Omental fat pad (tissue), 4 donors: ENCODE data around the gene RYR2. TPM values are rescaled to one million over a fixed set of nuclear protein-coding genes. Genes with fewer than 3 reads are reported as not detected.

Experiments used
- ATAC-seq: fragments of 150-250 bp; one replicate; pipeline ENCODE4 v1.9.1; 2016; ENCODE audit warnings: mild to moderate bottlenecking, moderate library complexity; ENCODE audit not compliant: low FRiP score
- DNase-seq: peaks from one replicate; pipeline ENCODE4 v3.0.0-alpha.2; 2019; ENCODE audit warnings: low spot score
- CTCF ChIP-seq, 3 donors: fragments of 450-650 bp; IDR thresholded peaks; one replicate each; pipeline ENCODE4 v1.5.1; 2016 to 2017; ENCODE audit warnings: antibody characterized with exemption in 3 of 3, mild to moderate bottlenecking in 3 of 3, moderate library complexity in 2 of 3
- total RNA-seq, 4 donors: library from RNA; depleted of rRNA; stranded (reverse); fragments of >200 nt; gene quantifications; one replicate each; pipeline ENCODE4 v1.1.0, GENCODE V29; 2016

The RYR2 gene
- total RNA-seq, 4 donors from 2014 or later = 0.19 to 2.4 (median 1.2) TPM

- DNase-seq = no peak
- no peak for TF ChIP-seq CTCF (IDR thresholded peaks at IDR 0.05)
- no peak for ATAC-seq
These were observed 645.8 kb downstream of the RYR2 start for GRCh38 chr1:237687804-237688203.

- no peak for TF ChIP-seq CTCF (IDR thresholded peaks at IDR 0.05)
- ATAC-seq (no peak), DNase-seq (no peak)
These were observed 648.7 kb downstream of the RYR2 start for GRCh38 chr1:237690656-237691055.

GRCh38 chr1:237692255-237692654 lies 650.3 kb downstream of the RYR2 start:
- no peak for TF ChIP-seq CTCF (IDR thresholded peaks at IDR 0.05)
- DNase-seq = no peak
- no peak for ATAC-seq

- ATAC-seq (no peak), DNase-seq (no peak)
- TF ChIP-seq CTCF (IDR thresholded peaks at IDR 0.05) = no peak
These were observed 653.9 kb downstream of the RYR2 start for GRCh38 chr1:237695878-237696277.

- TF ChIP-seq CTCF (IDR thresholded peaks at IDR 0.05) = no peak
- no peak for ATAC-seq
- DNase-seq = no peak
These were observed 658.2 kb downstream of the RYR2 start for GRCh38 chr1:237700181-237700580.

GRCh38 chr1:237701534-237701933 lies 659.5 kb downstream of the RYR2 start:
- no peak for TF ChIP-seq CTCF (IDR thresholded peaks at IDR 0.05)
- ATAC-seq (no peak), DNase-seq (no peak)

- no peak for TF ChIP-seq CTCF (IDR thresholded peaks at IDR 0.05)
These were observed 660.2 kb downstream of the RYR2 start for GRCh38 chr1:237702161-237702560.

More at GRCh38 chr1:237702161-237702560, 660.2 kb downstream of the RYR2 start:
- ATAC-seq (no peak), DNase-seq (no peak)
